GM21367 (cell line): ENCODE measurements around the gene DUOXA2.
"Not testable (repeated sequence)": the region's sequence is repeated elsewhere in the genome, so short reads cannot be mapped to it uniquely, and the experiment has no call there.

Experiments
- ATAC-seq: cut with Tn5 transposase; IDR thresholded peaks from one replicate; pipeline ENCODE4 v1.9.1; 2021; ENCODE audit not compliant: unreplicated experiment

The DUOXA2 gene

DNA sequence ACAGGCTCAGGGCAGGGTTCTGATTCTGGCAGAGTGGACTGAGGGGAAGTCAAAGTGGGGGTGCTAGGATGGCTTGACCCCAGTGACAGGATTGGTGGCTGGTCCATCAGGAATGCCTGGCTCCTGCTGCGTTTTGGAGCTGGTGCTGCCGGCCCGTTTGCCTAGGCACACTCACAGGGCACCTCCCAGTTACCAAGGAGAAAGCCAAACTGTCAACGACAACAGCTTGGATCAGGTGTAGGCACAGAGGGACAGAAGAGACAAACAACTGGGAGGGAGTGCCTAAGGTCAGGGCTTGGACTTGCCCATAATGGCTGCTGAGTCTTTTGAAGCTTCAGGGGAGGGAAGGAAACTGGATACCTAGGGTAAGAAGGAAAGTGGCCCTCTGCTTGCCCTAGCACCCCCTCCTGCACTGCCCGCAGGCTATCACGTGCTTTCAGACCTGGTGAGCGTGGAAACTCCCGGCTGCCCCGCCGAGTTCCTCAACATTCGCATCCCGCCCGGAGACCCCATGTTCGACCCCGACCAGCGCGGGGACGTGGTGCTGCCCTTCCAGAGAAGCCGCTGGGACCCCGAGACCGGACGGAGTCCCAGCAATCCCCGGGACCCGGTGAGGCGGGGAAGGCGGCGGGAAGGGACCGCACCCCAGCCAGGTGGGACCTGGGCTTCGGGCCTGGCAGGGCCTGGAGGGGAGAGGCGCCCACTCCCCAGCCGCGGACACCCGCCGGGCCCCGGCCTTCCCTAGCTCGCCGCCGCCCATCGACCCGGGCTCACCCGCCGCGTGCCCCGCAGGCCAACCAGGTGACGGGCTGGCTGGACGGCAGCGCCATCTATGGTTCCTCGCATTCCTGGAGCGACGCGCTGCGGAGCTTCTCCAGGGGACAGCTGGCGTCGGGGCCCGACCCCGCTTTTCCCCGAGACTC, 20.8 kb downstream of the DUOXA2 start:
- no peak for ATAC-seq

DNA sequence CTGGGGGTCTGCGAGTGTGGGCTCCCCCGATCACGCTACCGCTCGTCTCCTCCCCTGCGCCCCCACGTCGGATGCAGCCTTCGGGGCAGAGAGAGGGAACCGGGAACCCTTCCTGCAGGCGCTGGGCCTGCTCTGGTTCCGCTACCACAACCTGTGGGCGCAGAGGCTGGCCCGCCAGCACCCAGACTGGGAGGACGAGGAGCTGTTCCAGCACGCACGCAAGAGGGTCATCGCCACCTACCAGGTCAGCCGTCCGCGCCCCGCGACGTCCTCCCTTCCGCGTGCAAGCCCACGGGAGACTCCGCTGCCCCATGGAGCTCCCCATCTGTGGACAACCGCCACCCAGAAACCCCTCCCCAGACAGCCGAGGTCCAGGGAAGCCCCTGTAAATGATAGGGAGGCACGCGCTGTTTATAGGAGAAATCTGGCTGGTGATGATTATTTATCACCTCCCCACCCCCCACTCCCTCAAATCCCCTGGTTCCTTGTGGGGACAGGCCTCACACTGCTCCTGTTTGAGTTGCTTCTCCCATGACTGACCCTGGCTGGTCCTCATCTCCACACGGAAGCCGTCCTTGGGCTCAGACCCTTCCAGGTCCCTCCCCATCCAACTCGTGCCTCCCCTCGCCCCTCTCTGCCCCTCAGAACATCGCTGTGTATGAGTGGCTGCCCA, 21.7 kb downstream of the DUOXA2 start:
- not testable (repeated sequence) for ATAC-seq

DNA sequence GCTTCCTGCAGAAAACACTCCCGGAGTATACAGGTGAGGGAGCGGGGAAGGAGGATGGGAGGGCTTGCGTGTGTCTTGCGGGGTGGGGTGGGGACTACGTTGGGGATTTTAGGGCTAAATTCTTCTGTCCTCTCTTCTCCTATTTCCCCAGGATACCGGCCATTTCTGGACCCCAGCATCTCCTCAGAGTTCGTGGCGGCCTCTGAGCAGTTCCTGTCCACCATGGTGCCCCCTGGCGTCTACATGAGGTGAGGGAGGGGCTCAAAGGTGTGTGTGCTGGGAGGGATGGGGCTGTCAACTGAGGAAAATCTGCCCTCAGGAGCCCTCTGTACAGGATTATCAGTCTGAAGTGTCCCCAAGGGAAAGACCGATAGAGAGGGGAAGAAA, 22.2 kb downstream of the DUOXA2 start:
- ATAC-seq, result no peak

DNA sequence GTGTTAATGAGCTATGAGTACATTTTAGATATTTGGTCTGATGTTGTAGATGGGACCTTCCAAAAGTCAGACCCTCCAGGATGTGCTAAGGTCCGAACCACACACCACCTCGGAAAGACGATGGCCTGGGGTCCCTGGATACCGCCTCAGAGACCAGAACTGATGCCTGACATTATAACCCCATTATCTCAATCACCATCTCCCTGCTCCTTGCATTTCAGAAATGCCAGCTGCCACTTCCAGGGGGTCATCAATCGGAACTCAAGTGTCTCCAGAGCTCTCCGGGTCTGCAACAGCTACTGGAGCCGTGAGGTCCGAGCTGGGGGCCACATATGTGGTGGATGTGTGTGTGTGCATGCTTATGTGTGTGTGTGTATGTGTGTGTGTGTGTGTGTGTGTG, 23.6 kb downstream of the DUOXA2 start:
- no peak for ATAC-seq

DNA sequence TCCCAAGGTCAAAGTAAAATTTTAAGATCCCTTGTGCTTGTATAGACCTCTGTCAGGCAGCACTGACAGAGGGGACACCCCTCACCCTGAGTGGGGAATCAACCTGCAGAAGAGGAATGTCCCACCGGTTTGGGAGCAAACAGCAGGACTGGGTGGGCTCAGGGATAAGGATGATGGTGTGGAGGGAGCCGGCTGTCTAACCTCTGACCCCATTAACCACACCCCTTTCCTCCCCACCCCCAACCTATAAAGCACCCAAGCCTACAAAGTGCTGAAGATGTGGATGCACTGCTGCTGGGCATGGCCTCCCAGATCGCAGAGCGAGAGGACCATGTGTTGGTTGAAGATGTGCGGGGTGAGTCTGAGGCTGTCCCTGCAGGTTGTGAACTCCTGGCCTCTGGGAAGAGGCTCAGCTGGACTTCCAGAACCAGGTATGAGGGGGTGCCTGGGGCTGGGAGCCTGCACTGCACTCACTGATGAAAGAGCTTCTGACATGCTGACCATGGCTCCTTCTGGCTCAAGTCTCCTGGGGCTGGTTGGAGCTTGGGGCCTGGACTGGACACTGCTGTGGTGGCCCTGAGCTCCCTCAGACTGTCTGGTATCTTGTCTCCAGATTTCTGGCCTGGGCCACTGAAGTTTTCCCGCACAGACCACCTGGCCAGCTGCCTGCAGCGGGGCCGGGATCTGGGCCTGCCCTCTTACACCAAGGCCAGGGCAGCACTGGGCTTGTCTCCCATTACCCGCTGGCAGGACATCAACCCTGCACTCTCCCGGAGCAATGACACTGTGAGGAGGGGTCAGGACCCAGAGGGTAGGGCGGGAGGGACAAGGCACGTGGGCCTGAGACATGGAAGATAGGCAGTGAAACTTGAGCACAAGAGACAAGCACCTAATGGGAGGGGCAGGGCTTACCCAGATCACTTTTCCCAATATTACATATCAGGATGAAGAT, 25.0 kb downstream of the DUOXA2 start:
- ATAC-seq, result no peak

DNA sequence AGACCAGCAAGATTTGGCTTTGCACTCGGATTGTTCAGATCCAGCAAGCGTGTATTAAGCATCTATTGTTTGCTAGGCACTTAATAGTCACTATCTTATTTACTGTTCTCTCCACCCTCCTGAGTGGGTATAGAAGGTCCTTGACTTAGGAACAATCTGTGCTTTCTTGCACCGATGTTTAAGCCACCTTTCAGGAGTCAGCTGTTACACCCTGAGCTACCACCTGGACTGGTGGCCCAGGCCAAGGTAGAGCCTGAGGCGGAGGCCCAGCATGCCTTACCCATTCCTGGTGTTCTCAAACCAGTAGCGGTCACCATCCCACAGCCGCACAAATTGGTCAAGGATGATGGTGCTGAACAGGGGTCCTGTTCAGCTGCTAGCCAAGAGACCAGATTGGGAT, 25.6 kb downstream of the DUOXA2 start:
- no peak for ATAC-seq

DNA sequence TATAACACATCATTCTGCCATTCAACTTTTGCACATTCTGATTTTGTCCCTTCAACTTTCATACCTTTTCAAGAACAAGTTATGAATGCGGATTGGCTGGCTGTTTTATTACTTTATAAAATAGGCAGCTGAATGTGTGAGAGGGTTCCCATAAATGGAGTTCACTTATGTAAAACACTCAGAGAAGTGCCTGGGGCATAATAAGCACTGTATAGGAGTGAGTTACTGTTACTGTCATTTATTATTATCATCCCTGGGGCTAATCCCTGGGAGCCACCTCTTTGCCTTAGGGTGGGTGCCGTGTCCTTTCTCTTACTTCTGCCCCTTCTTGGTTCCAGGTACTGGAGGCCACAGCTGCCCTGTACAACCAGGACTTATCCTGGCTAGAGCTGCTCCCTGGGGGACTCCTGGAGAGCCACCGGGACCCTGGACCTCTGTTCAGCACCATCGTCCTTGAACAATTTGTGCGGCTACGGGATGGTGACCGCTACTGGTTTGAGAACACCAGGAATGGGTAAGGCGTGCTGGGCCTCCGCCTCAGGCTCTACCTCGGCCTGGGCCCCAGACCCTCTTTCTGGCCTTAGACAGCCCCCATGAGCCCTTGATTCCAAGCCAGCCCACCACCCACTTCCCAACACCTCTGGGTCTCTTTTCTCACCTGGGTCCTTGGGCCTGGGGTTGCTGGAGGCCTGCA, 26.6 kb downstream of the DUOXA2 start:
- ATAC-seq, result no peak

DNA sequence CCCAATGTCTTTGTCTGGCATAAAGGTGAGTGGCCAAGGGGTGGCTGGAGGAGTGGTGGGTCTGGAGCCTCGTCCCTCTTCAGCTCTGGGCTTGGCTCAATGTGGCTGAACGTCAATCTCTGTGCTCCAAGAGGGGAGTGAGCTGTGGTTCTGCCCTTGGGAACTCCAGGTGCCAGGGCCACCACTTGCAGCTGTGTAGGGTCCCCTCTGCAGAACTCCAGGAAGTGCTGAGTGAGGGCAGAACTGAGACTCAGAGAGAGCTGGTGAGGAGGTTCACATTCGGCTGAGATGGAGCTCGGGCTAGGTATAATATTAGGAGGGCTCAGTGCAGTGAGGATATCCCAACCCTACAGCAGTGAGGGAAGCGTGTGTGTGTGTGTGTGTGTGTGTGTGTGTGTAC, 27.3 kb downstream of the DUOXA2 start:
- no peak for ATAC-seq

DNA sequence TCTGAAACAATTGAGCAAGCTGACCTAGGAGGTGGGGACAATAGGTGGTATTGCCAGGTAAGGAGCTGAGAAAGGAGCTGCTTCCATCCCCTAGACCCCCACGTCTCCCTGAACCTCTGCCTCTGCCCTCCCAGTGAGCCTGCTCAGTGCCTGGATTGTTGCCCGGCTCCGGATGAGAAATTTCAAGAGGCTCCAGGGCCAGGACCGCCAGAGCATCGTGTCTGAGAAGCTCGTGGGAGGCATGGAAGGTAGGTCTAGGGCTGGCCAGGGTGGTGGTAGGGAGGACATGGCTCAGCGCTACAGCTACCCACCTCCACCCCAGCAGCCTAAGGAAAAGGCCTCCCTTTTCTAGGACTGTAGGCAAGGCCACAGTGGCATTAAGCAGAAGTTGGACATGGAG, 28.9 kb downstream of the DUOXA2 start:
- ATAC-seq, result no peak

DNA sequence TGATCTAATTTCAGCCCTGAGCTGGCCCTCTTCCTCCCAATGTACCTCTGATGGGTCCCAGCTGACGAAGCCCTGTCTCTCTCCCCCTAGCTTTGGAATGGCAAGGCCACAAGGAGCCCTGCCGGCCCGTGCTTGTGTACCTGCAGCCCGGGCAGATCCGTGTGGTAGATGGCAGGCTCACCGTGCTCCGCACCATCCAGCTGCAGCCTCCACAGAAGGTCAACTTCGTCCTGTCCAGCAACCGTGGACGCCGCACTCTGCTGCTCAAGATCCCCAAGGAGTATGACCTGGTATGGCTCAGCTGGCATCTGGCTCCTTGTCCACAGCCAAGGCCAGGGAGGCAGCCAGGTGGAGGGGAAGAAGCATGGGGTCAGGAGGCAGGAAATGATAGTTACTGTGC, 29.8 kb downstream of the DUOXA2 start:
- no peak for ATAC-seq

DNA sequence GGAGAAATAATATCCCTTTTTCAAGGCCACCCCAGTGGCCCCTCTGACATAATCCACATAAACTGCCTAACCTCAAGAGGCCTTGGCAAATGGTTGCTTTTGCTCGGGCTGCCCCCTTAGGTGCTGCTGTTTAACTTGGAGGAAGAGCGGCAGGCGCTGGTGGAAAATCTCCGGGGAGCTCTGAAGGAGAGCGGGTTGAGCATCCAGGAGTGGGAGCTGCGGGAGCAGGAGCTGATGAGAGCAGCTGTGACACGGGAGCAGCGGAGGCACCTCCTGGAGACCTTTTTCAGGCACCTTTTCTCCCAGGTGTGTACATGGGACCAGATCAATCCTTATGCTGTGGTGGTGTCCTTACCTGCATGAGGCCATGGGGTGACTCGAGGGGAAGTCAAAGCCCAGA, 30.6 kb downstream of the DUOXA2 start:
- ATAC-seq, result no peak

DNA sequence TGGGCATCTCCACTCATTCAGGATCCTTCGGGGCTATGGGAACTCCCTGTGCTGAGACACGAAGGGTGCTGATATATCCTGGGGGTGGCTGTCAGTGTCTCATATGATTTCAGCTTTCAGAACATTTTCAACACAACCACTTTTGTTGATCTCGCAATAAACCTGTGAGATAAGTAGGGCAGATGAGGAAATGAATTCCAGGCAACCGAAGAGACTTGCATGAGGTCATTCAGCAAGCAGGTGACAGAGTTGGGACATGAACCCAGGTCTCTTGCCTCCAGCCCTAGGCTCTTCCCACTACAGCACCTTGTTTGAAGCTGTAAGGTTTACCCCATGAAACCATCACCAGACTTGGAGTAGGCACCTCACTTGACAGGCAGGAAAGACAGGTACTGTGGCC, 32.3 kb downstream of the DUOXA2 start:
- no peak for ATAC-seq

DNA sequence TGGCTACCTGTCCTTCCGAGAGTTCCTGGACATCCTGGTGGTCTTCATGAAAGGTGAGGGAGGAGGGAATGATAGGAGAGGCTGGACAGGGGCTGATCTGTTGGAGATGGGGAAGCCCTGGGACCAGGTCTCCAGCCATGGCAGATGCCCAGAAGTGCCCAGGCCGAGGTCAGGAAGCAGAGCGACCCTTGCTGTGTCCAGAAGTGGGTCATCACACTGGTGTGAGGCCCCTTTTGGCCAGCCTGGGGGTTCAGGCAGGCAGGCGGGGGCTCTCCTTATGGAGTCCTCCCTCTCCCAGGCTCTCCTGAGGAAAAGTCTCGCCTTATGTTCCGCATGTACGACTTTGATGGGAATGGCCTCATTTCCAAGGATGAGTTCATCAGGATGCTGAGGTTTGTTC, 33.5 kb downstream of the DUOXA2 start:
- ATAC-seq, result no peak

DNA sequence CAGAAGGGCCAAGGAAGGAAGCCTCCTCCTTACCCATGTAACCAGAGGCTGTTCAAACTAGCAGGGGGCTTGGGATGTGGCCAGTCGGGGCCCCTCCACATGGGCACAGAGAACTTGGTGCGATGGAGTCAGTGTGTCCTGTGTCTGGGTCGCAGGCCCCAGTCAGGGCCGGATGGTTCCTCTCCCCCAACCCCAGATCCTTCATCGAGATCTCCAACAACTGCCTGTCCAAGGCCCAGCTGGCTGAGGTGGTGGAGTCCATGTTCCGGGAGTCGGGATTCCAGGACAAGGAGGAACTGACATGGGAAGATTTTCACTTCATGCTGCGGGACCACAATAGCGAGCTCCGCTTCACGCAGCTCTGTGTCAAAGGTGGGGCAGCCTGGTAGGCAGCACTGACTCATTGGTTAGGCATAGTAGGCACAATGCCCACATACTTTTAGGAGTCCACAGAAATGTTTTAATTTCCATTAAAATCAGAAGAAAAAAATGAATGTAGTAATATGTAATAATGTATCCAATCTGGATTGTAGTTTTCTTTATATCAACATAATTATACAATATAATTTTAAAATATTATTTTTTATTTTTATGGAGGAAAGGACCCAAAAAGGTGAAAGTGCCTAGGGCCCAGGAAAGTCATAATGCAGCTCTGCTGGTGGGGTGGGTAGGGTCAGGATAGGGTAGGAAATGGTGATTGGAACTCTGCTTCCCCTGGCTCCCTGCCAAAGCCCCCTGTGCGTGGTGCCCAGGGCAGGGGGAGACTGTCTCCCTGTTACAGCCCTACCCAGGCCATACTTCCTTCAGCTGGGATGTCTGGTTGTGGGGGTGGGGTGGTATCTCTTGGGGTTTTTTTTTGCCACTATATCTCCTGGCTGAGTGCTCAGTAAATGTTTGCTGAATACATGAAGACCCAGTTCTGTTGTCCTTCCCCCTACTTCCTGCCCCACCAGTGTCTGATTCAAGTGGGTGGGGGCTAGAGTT, 34.2 kb downstream of the DUOXA2 start:
- no peak for ATAC-seq

DNA sequence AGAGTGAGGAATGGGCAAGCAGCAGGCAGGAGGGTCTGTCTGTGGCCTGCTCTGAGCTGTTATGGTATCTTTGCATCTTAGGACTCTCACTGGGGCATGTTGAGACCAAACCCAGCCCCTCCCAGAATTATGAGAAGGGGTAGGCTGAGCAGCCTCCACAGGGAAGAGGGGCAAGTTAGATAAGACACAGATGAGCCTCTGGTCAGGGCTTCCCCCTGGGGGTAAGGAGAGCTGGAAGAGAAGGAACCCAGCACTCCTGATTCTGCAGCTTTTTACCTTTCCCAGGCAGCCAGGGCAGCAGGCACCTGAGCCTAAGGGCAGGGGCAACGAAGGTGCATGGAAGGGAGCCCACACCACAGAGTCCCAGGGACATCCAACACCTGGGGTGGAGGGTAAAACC, 34.9 kb downstream of the DUOXA2 start:
- ATAC-seq, result no peak

DNA sequence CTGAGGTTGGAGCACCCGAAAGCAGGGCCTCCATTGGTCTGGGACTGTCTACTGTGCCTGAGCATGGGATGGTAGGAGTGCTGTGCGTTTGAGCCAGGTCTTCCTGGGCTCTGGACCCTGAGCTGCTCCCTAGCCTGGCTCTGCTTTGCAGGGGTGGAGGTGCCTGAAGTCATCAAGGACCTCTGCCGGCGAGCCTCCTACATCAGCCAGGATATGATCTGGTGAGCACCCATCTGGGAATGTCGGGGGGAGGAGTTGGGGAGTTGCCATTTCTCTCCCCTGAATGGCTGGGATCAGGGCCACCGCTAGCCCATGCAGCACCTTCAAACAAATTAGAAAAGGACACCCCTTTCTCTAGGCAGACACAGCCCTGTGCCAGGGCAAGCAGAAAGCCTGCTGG, 36.4 kb downstream of the DUOXA2 start:
- ATAC-seq, result no peak

DNA sequence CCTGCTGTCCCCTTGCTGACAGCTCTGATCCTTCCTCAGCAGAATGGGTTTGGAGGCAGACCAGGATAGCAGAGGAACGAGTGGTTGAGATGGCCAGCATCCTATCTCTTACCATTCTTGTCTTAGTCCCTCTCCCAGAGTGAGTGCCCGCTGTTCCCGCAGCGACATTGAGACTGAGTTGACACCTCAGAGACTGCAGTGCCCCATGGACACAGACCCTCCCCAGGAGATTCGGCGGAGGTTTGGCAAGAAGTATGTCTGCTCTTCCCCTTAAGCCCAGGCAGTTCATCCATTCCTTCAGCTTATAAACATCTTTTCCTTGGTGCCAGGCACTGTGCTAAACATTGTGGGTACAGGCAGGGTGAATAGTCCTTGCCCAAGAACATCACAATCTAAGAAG, 36.9 kb downstream of the DUOXA2 start:
- no peak for ATAC-seq

DNA sequence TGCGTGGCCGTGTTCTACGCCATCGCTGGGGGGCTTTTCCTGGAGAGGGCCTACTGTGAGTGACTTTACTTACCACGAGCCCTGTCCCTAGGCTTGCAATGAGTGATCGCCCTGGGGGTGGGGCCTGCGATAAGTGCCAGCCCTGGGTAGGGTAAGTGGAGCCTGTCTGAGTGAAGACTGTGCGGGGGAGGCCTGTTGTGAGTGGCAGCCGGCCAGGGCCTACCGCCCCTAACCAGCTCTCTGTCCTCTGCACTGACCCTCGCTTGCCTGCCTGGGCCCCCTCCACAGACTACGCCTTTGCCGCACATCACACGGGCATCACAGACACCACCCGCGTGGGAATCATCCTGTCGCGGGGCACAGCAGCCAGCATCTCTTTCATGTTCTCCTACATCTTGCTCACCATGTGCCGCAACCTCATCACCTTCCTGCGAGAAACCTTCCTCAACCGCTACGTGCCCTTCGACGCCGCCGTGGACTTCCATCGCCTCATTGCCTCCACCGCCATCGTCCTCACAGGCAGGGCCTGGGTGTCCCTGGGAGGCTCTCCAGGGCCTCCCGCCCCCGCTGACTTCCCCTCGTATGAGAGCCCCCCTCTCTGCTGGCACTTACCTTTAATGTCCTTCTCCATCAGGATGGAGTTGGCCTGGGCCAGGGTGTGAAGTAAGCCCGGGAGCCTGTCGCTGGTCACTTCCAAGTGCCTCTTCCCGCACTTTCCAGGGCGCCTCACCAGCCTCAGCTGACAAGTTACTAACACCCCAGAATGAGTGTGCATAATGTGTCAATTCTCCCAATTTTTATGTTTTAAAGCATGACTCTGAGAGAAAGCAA, 38.1 kb downstream of the DUOXA2 start:
- no peak for ATAC-seq

DNA sequence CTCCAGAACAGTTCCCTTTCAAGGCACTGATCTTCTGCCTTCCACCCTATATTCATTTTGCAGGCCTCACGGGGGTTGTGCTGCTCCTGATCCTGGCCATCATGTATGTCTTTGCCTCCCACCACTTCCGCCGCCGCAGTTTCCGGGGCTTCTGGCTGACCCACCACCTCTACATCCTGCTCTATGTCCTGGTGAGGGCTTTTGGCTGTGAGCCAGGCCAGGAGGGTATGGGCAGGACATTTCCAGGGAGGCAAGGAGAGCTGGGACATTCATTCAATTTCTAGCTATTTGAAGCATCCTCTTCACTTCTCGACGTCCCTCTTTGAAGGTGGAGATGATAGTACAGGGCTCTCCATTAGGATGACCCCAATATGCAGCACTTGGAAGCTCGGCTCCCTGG, 41.6 kb downstream of the DUOXA2 start:
- ATAC-seq, result no peak
